Stimulated activated CD8-positive, alpha-beta memory T cell treated with anti-CD3 and anti-CD28 coated beads, Interleukin-2, amount 100 ng/mL, for 1 hour (primary cell): Measurements from ENCODE around the gene OR10G4.
"Not testable (repeated sequence)": the region's sequence is repeated elsewhere in the genome, so short reads cannot be mapped to it uniquely, and the experiment has no call there.

Experiments used
- DNase-seq, 2 donors: peaks; one replicate each; pipeline ENCODE4 v3.0.0-alpha.2; 2020; ENCODE audit warnings: low read depth in 2 of 2

OR10G4 gene, protein sequence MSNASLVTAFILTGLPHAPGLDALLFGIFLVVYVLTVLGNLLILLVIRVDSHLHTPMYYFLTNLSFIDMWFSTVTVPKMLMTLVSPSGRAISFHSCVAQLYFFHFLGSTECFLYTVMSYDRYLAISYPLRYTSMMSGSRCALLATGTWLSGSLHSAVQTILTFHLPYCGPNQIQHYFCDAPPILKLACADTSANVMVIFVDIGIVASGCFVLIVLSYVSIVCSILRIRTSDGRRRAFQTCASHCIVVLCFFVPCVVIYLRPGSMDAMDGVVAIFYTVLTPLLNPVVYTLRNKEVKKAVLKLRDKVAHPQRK

DNA sequence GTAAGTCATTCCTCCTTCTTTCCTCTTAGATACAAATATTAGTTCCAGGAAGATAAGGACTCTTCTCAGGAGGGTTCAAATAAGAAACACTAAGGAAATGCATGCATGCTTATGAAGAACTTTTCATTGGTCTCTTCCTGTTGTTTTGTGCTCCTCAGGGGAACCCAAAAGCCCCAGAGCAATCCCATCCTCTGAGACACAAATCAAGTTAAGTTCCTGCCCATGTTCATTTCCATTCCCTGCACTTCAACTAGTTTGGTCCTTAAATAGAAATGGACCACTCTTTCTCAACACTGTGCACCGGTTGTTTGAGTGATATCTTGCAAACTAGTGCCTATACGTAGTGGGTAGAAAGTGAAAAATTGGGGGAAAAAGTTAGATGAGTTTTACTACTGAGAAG lies at the start of gene OR10G4:
TSS of gene OR10G4 (plus strand) at position 301 of the 400 bp plus-strand sequence. CDS start 2,578 bp downstream, outside the sequence.
- no peak for DNase-seq

DNA sequence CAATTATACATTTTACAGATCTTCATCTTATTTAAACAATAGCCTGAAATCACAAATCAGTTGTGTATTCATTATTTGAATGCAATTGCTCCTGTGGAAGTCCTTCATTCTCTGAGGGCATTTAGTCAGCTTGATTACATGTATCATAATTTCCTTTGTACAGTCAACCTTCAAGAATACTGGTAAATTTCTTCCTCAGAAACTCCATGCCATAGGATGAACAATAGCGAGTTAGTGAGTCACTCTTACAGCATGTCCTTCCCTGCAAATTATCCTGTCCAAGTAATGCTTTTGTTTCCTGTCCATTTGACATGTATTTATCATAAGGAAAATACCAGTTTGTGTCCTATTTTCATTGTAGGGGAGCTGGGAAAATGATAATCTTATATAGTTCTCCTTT lies 39.0 kb upstream of the OR10G4 start:
- DNase-seq: no peak

DNA sequence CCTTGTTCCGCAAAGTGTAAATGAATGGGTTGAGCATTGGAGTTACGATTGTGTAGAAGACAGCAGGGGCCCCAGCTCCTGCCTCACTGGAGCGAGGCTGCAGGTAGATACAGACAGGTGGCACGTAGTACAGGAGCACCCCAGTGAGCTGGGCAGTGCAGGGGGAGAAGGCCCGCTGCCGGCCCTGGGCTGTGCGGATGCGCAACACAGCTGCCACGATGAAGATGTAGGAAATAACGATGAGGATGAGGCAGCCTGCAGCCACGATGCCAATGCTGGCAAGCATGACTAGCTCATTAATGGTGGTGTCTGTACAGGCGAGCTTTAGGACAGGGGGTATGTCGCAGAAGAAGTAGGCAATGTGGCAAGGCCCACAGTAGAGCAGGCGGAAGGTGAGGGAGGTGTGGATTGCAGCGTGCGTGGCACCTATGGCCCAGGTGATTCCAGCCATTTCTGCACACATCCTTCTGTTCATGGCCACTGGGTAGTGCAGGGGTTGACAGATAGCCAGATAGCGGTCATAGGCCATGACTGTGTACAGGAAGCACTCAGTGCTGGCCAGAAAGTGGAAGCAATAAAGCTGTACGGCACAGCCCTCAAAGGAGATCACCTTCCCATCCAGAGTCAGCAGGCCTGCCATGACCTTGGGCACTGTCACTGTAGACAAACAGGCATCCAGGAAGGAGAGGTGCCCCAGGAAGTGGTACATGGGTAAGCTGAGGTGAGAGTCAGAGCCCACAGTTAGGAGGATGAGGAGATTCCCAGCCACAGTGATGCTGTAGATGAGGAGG lies 35.8 kb upstream of the OR10G4 start:
- DNase-seq: no peak

DNA sequence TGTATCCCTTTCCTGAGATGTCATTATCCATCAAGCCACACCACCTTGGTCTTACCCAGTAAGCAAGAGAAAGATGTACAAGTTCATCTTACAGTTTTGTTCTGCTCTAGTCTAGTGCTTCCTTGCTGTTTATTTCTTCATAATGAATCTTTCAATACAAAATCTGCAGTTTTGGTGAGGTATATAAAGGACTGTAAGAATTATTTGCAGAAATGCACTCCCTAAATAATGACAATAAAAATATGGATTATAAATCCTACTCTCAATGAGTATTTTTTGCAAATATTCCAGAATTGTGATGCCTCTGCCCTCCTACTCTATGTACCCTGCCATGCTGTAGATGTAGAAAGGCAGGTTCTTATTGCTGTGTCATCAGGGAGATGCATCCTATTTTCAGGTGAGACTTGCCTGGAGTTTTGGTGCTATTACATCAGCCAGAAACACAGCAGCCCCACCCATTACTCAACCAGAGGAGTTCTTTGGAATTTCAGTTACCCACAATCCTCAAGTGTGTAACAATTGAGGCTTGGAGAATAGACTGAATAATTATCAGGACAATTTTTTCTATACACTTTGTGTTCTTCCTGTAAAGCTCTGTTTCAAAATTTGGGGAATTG lies 35.0 kb upstream of the OR10G4 start, which contains the start of gene OR10S1:
TSS of gene OR10S1 (minus strand) at position 51 of the 617 bp plus-strand sequence. CDS start 117 bp downstream, outside the sequence.
- no peak for DNase-seq

DNA sequence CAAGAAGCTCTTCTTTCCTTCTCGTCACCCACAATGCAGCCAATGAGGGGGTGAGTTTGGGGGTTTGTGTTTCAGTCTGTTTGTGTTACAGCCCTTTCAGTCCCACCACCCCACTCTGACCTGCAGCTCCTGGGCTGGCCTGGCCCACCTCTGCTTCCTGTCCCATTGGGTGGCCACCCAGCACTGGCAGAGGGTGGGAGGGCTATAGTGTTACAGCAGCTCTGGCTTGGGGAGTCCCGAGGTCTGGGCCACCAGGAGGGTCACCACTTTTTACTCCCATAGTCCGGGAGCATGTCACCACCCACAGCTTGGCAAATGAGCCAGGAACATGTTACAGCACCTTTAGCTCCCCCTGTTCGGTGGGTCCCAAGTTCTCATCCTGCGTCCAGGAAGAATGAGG lies 33.5 kb upstream of the OR10G4 start:
- no peak for DNase-seq

DNA sequence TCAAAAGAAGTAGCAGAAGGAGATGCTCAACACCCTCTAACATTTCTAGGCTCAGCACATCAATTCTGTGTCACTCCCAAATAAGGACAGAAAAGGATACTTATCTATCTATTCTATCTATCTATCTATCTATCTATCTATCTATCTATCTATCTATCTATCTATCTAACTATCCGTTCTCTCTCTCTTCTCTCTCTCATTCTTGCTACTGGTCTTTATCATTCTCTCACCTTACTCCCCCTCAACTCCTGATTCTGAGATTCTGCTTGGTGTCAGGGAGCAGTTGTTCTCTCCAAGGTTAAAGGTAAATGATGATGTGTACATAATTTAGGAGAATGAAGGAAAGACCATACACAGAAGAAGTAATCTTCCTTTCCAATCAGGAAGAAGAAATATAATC lies 17.7 kb upstream of the OR10G4 start, which contains the start of gene OR10G6:
TSS of gene OR10G6 (minus strand) at position 43 of the 400 bp plus-strand sequence. CDS start at position 43, 0 bp downstream.
- no peak for DNase-seq

DNA sequence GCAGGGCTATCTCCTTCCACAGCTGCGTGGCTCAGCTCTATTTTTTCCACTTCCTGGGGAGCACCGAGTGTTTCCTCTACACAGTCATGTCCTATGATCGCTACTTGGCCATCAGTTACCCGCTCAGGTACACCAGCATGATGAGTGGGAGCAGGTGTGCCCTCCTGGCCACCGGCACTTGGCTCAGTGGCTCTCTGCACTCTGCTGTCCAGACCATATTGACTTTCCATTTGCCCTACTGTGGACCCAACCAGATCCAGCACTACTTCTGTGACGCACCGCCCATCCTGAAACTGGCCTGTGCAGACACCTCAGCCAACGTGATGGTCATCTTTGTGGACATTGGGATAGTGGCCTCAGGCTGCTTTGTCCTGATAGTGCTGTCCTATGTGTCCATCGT lies 3.0 kb downstream of the OR10G4 start:
- DNase-seq: not testable (repeated sequence)

DNA sequence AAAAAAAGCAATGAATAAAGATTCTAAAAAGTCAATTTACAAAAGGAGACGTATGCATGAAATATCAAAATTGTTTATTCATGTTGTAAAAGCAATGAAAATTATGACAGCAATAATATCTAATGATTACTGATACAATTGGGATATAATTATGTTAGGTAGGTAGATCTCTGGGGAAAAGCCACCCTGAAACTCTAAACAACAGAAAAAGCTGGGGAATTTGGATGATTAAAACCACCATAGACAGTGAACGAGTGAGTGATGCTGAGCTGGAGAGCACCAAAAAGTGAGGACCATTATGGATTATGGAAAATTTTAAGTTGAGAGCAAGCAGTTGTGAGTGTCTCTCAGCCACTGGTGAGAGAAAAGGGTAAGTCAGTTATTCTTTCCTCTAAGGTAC lies 13.7 kb downstream of the OR10G4 start, which contains the start of gene OR10G8:
TSS of gene OR10G8 (plus strand) at position 301 of the 400 bp plus-strand sequence. CDS start 2,825 bp downstream, outside the sequence.
- no peak for DNase-seq

DNA sequence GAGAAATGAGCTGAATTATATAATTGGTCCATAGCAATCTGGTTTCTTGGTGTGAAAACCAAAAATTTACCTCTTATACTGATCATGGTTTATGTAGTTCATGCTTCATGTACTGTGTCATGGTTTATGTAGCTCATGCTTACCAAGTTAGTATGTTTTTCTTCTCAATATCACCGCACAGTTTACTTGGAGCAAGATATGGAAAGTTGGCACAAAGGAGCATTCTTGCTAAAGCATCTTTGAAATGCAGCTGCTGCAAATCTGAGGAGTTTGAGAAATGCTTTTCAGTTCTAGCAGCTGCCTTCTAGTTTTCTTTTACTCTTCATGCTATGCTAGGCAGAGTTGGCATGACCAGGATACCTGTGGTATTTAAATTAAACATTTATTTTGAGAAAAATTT lies 23.9 kb downstream of the OR10G4 start:
- DNase-seq: no peak

DNA sequence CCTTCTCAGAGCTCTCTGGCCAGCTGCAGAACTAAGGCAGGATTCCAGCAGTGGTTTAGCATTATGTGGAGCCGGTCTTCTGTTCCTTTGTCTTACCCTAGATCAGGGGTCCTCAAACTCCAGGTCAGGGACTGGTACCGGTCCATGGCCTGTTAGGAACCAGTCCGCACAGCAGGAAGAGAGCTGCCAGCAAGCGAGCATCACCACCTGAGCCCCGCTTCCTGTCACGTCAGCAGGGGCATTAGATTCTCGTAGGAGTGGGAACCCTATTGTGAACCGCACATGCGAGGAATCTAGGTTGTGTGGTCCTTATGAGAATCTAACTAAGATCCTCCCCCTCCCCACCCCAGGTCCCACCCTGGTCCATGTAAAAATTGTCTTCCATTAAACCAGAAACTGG lies 26.8 kb downstream of the OR10G4 start:
- no peak for DNase-seq

DNA sequence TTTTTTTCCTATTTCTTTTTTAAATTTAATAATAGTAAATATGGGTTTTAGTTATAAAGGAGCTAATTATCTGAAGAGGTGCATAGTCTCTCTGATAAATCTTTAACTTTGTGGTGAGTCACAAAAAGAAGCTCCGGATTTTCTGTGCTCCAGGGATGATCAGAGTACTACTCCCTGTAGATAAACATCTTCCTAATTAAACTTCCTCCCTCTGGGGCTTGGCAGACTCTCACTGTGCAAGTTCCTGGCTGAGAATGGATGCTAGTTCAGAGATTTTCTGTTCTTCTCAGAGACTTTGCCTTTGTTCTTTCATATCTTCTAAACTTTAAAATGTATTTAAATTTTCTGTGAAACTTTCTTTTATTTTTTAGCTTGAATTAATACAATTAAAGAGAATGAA lies 28.5 kb downstream of the OR10G4 start, which contains the start of gene OR10G7:
TSS of gene OR10G7 (minus strand) at position 72 of the 400 bp plus-strand sequence. CDS start 2,324 bp downstream, outside the sequence.
- no peak for DNase-seq

DNA sequence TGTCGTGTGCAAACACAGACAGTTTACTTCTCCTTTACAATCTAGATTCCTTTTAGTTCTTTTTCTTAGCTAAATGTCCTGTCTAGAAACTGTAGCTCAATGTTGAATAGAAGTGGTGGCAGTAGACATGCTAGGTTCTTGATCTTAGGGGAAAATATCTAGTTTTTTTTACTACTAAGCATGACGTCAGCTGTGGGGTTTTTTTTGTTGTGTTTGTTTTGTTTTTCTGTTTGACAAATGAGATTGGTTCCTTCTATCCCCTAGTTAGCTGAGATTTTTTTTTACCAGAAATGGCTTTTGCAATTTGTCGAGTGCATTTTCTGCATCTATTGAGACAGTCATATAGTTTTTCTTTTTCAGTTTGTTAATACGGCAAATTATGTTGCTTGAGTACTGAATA lies 30.6 kb downstream of the OR10G4 start:
- no peak for DNase-seq

DNA sequence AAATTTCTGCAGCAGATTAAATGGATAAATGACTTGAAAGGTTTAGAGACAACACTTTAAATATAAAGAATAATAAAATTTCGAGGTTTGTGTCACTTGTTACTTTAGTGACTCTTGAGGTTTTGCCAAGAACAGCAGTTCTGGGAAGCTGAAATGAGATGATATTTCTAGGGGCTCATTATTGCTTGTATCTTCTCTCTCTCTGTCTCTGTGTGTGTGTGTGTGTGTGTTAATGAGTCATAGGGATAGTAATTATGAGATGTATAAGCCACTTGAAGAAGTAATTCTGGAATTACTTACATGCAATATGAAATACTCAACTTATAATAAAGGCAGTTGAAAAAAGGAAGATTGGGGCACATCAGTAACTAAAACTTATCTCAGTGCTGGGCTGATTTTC lies 38.0 kb downstream of the OR10G4 start:
- no peak for DNase-seq

DNA sequence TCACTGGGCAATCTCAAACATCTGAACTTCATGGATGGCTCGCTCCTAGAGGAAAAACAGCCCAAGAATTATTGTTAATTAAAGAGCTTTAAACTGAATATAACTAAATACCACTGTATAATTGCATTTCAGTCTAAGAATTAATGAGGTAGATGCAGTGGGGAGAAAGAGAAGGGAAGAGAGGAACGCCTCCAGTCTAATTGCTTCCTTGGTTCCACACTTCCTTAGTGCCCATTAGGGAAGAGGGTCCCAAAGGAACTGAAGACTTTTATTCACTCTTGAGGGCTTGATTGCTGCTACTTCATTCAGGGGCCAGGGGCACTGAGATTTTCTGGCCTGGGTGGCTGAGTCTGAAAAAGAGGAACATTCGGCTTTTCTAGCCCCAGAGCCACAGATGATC lies 40.2 kb downstream of the OR10G4 start:
- no peak for DNase-seq
